ENCODE results near the gene KCNC4.
A peak's percentile ranks its signal among the peaks of the same experiment; 100 is the strongest.

Gene KCNC4

DNA sequence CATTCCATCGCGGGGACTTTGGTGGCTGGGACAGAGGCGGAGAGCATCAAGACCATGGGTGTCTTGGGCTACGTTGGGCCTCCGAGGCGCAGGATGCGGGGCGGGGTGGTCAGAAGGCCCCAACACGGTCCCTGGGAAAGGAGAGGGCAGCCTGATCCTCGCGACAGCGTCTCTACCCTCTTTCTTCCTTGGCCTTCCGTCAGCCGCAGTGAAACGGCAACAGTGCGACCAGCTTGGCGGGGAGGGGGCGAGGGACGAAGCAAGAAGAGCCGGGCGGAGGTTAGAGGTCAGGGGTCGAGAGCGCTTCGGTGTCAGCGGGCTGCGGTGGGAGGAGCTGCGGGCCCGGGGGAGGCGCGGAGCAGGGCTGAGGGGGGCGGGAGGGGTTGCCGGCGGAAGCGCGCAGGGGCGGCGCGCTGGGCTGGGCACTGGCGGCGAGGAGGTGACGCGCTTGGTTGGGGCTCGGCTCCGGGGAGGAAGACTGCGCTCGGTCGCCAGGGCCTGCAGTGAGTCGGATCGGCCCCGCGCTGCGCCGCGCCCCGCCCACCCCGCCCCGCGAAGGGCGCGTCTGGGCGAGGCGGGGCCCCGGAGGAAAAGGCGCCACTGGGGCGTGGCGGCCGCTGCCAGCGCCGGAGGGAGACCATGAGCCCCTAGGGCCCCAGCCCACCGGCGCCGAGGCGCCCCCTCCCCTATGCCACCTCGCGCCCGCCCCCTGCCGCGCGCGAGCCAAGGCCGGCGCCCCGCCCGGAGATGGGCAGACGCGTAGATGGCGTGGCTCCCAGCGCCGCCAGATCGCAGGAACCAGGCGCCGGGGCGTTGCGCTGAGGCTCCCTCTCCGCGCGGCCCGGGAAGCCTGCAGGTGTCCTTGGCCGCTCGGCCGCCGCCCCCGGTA is at the start of gene KCNC4:
TSS of gene KCNC4 (plus strand) at position 600 of the 889 bp plus-strand sequence. CDS start 1,186 bp downstream, outside the sequence.
- CTCF ChIA-PET = interaction anchor here (0.6 to 13.6 kb wide), 8 partner anchors 13 to 286 kb away, joined by 4 to 382 read pairs (median 18); no protein-coding TSS in a partner anchor
- DNase-seq (ENCODE audit: extremely low spot score) = peak; percentile 91
- POLR2A ChIA-PET = interaction anchor here (0.6 to 4.4 kb wide), 13 partner anchors 28 to 245 kb away, joined by 3 to 35 read pairs (median 4); partner anchors contain the start of genes RBM15 and STRIP1
- TF ChIP-seq FOXM1 (IDR thresholded peaks at IDR 0.05; ENCODE audit: borderline replicate concordance) (0 out of 2 replicates have a peak, but pooled peaks have one; percentile 3), SUZ12 (IDR thresholded peaks at IDR 0.05) (no peak)

DNA sequence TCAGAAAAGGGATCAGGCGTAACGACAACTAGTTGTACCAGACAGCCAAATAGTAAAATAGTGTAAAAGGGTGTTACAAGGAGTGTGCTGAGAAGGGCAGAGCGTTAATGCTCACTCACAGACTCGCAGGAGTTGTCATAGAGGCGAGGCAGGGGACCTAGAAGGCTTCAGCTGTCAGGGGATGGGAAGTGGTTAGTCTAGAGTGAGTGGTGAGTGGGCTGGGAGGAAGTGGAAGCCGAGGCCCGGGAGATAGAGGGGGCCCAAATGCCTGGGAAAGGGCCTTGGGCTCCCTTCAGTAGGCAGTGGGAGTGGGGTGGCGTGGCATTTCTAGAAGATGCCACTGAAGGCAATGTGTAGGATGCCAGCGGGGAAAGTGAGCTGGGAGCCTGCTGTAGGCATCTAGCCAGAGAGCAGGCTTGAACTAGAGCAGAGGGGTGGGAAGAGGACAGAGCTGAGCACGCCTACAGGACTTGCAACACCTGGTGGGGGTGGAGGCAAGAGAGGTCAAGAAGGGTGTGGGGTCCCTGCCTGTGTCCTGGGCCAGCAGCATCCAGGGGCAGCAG is 49.5 kb upstream of the KCNC4 start:
- TF ChIP-seq L3MBTL2 (conservative IDR thresholded peaks at IDR 0.05) = no peak
- TF ChIP-seq, protein P1, sequence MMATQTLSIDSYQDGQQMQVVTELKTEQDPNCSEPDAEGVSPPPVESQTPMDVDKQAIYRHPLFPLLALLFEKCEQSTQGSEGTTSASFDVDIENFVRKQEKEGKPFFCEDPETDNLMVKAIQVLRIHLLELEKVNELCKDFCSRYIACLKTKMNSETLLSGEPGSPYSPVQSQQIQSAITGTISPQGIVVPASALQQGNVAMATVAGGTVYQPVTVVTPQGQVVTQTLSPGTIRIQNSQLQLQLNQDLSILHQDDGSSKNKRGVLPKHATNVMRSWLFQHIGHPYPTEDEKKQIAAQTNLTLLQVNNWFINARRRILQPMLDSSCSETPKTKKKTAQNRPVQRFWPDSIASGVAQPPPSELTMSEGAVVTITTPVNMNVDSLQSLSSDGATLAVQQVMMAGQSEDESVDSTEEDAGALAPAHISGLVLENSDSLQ (IDR thresholded peaks at IDR 0.05) = no peak
- TF ChIP-seq HDGF (IDR thresholded peaks at IDR 0.05; ENCODE audit: borderline replicate concordance) = no peak
- no peak for TF ChIP-seq SP1 (IDR thresholded peaks at IDR 0.05)
- no peak for TF ChIP-seq FOXK2 (IDR thresholded peaks at IDR 0.05)
- TF ChIP-seq CTBP1 (IDR thresholded peaks at IDR 0.05; ENCODE audit: borderline replicate concordance) = no peak
- TF ChIP-seq LEF1 (IDR thresholded peaks at IDR 0.05; ENCODE audit: borderline replicate concordance) = no peak
- TF ChIP-seq TARDBP (IDR thresholded peaks at IDR 0.05) = no peak
- no peak for TF ChIP-seq FOXM1 (IDR thresholded peaks at IDR 0.05; ENCODE audit: borderline replicate concordance)
- TF ChIP-seq ELF4 (IDR thresholded peaks at IDR 0.05) = no peak
- TF ChIP-seq SUZ12 (IDR thresholded peaks at IDR 0.05) = no peak
- TF ChIP-seq ARNT (IDR thresholded peaks at IDR 0.05) = no peak
- TF ChIP-seq ZNF384 (IDR thresholded peaks at IDR 0.05) = no peak
- no peak for TF ChIP-seq FOXA1 (IDR thresholded peaks at IDR 0.05)
- TF ChIP-seq NFRKB (IDR thresholded peaks at IDR 0.05) = no peak
- TF ChIP-seq BHLHE40 (IDR thresholded peaks at IDR 0.05; ENCODE audit: borderline replicate concordance) = no peak
- no peak for DNase-seq (ENCODE audit: extremely low spot score)
- ChIA-PET POLR2A (no interaction called here), CTCF (no interaction called here)

DNA sequence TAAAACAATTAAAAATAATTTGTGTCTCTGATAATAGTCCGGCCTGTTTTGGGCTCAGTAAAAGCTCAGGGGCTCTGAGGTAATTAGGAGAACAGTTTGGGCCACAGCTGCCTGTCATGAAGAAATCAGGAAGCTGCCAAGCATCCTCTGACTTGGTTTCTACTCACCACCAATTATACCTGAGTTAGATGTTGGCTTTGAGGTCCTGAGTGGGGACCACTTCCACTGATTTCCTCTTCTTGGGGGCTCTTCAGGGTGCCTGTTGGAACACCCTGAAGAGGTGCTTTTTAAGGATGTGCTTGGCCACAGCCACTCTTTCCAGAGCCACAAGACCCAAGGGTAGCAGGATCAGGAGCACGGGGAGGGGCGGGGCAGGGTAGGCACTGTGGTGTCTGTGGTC is 48.9 kb upstream of the KCNC4 start:
- ChIA-PET CTCF (no interaction called here), POLR2A (no interaction called here)
- TF ChIP-seq LEF1 (IDR thresholded peaks at IDR 0.05; ENCODE audit: borderline replicate concordance) (no peak), FOXM1 (IDR thresholded peaks at IDR 0.05; ENCODE audit: borderline replicate concordance) (no peak), NFRKB (IDR thresholded peaks at IDR 0.05) (no peak), TARDBP (IDR thresholded peaks at IDR 0.05) (no peak), ARNT (IDR thresholded peaks at IDR 0.05) (no peak), SP1 (IDR thresholded peaks at IDR 0.05) (no peak), FOXA1 (IDR thresholded peaks at IDR 0.05) (no peak), HDGF (IDR thresholded peaks at IDR 0.05; ENCODE audit: borderline replicate concordance) (no peak)
- no peak for DNase-seq (ENCODE audit: extremely low spot score)

DNA sequence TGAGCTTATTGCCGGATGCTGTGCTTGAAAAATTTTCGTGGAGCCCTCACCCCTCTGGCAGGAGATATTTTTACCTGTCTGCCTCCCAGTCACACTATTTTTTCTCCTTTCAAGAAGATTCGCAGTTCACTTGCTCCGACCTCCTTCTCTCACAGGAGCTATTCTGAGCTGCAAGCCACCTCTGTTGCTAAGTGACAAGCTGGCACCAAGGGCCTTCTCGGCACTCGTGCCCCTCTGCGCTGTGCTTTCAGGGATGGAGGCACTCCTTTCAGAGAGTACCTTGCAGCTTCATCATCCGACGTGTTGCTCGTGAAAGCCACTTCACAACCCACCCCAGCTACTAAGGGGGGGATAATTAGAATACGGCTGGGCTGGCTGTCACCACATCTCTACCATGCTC is 48.3 kb upstream of the KCNC4 start:
- TF ChIP-seq SUZ12 (IDR thresholded peaks at IDR 0.05) = no peak
- no peak for TF ChIP-seq HDGF (IDR thresholded peaks at IDR 0.05; ENCODE audit: borderline replicate concordance)
- TF ChIP-seq FOXA1 (IDR thresholded peaks at IDR 0.05) = no peak
- TF ChIP-seq L3MBTL2 (conservative IDR thresholded peaks at IDR 0.05) = no peak
- TF ChIP-seq, protein P1 (IDR thresholded peaks at IDR 0.05) = no peak
- TF ChIP-seq LEF1 (IDR thresholded peaks at IDR 0.05; ENCODE audit: borderline replicate concordance) = no peak
- no peak for TF ChIP-seq BHLHE40 (IDR thresholded peaks at IDR 0.05; ENCODE audit: borderline replicate concordance)
- no peak for TF ChIP-seq NFRKB (IDR thresholded peaks at IDR 0.05)
- TF ChIP-seq FOXM1 (IDR thresholded peaks at IDR 0.05; ENCODE audit: borderline replicate concordance) = no peak
- no peak for TF ChIP-seq SP1 (IDR thresholded peaks at IDR 0.05)
- TF ChIP-seq TARDBP (IDR thresholded peaks at IDR 0.05) = no peak
- TF ChIP-seq ARNT (IDR thresholded peaks at IDR 0.05) = no peak
- no peak for TF ChIP-seq ZNF384 (IDR thresholded peaks at IDR 0.05)
- no peak for TF ChIP-seq FOXK2 (IDR thresholded peaks at IDR 0.05)
- no peak for TF ChIP-seq CTBP1 (IDR thresholded peaks at IDR 0.05; ENCODE audit: borderline replicate concordance)
- no peak for TF ChIP-seq ELF4 (IDR thresholded peaks at IDR 0.05)
- no peak for DNase-seq (ENCODE audit: extremely low spot score)
- CTCF ChIA-PET = no interaction called here
- POLR2A ChIA-PET = no interaction called here

DNA sequence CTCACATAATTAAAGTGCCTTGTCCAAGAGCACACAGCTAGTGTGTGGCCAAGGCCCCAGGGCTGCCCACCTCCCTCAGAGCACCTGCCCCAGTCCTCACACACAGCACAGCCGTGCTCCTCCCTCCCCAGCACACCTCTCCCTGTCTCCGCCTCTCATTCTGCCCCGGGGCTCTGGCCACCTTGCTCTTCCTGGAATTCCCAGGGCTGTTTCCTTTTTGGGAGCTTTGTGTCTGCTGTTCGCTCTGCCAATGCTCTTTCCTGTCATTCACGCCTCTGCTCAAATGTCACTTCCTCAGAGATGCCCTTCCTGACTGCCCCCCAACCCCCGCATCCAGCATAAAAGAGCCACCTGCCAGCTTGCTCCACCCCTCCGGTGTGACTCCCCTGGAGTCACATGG is 46.5 kb upstream of the KCNC4 start:
- no peak for TF ChIP-seq NFRKB (IDR thresholded peaks at IDR 0.05)
- TF ChIP-seq ELF4 (IDR thresholded peaks at IDR 0.05) = no peak
- no peak for TF ChIP-seq CTBP1 (IDR thresholded peaks at IDR 0.05; ENCODE audit: borderline replicate concordance)
- TF ChIP-seq ARNT (IDR thresholded peaks at IDR 0.05) = no peak
- no peak for TF ChIP-seq LEF1 (IDR thresholded peaks at IDR 0.05; ENCODE audit: borderline replicate concordance)
- TF ChIP-seq FOXM1 (IDR thresholded peaks at IDR 0.05; ENCODE audit: borderline replicate concordance) = no peak
- no peak for TF ChIP-seq HDGF (IDR thresholded peaks at IDR 0.05; ENCODE audit: borderline replicate concordance)
- TF ChIP-seq L3MBTL2 (conservative IDR thresholded peaks at IDR 0.05) = no peak
- no peak for TF ChIP-seq SP1 (IDR thresholded peaks at IDR 0.05)
- no peak for TF ChIP-seq FOXA1 (IDR thresholded peaks at IDR 0.05)
- no peak for TF ChIP-seq BHLHE40 (IDR thresholded peaks at IDR 0.05; ENCODE audit: borderline replicate concordance)
- no peak for TF ChIP-seq FOXK2 (IDR thresholded peaks at IDR 0.05)
- no peak for TF ChIP-seq TARDBP (IDR thresholded peaks at IDR 0.05)
- TF ChIP-seq ZNF384 (IDR thresholded peaks at IDR 0.05) = no peak
- TF ChIP-seq, protein P1 (IDR thresholded peaks at IDR 0.05) = no peak
- TF ChIP-seq SUZ12 (IDR thresholded peaks at IDR 0.05) = no peak
- DNase-seq (ENCODE audit: extremely low spot score) = no peak
- ChIA-PET CTCF (interaction anchor here (0.6 kb wide), 2 partner anchors 33 to 183 kb away, joined by 3 to 4 read pairs; no protein-coding TSS in a partner anchor), POLR2A (interaction anchor here (1.9 kb wide), 1 partner anchor 13 kb away, joined by 7 read pairs; the partner anchor contains the start of gene SLC6A17)
